Gastrocnemius medialis (tissue), 4 donors: ENCODE results near the gene DBT. TPM values are rescaled to one million over a fixed set of nuclear protein-coding genes. Genes with fewer than 3 reads are reported as not detected.

Experiments
- ATAC-seq, 2 donors: fragments of 150-250 bp; one replicate each; pipeline ENCODE4 v1.9.1; 2016
- DNase-seq, 2 donors: peaks; one replicate each; pipeline ENCODE4 v3.0.0-alpha.2; 2019
- H3K27ac ChIP-seq, 4 donors: fragments of 200-600 bp; sonication (generic); 1 replicate in 1 of 4; 2 replicates in 3 of 4; pipeline ENCODE4 v1.5.1; 2016 to 2018; ENCODE audit warnings: mild to moderate bottlenecking in 2 of 4, moderate library complexity in 1 of 4
- H3K27me3 ChIP-seq, 3 donors: fragments of 200-600 bp; sonication (generic) in 2 of 3; 1 replicate in 1 of 3; 2 replicates in 2 of 3; pipeline versions ENCODE4 v1.5.1 to v1.6.0; 2016 to 2019; ENCODE audit warnings: mild to moderate bottlenecking in 1 of 3, moderate library complexity in 1 of 3
- H3K36me3 ChIP-seq, 2 donors: fragments of 200-600 bp; sonication (generic) in 1 of 2; one replicate each; pipeline ENCODE4 v1.5.1; 2017 to 2018
- H3K4me1 ChIP-seq, 2 donors: fragments of 200-600 bp; sonication (generic) in 1 of 2; one replicate each; pipeline ENCODE4 v1.5.1; 2016 to 2017; ENCODE audit warnings: mild to moderate bottlenecking in 2 of 2
- H3K4me3 ChIP-seq, 4 donors: fragments of 200-600 bp; sonication (generic) in 3 of 4; 1 replicate in 1 of 4; 2 replicates in 3 of 4; pipeline ENCODE4 v1.5.1; 2016 to 2019; ENCODE audit warnings: mild to moderate bottlenecking in 2 of 4
- H3K9me3 ChIP-seq, 3 donors: fragments of 200-600 bp; sonication (generic) in 2 of 3; 1 replicate in 1 of 3; 2 replicates in 2 of 3; pipeline ENCODE4 v1.5.1; 2016 to 2019
- POLR2A ChIP-seq, 2 donors: fragments of 450-650 bp; IDR thresholded peaks; one replicate each; pipeline ENCODE4 v1.6.1; 2017; ENCODE audit warnings: antibody characterized with exemption in 2 of 2, mild to moderate bottlenecking in 2 of 2, moderate library complexity in 2 of 2
- in situ Hi-C, 4 donors: fragments of 200-750 bp; cut with MboI; loops; one replicate each; pipeline versions ENCODE4 v1.15.0 to v1.8.0; 2017; ENCODE audit warnings: low sequenced_read_pairs in 4 of 4
- intact Hi-C: fragments of 100-400 bp; cut with DNase I; formaldehyde crosslinking; loops from one replicate; pipeline ENCODE4 v1.15.1; 2023; ENCODE audit warnings: low total_unique reads
- total RNA-seq, 4 donors: library from RNA; depleted of rRNA; stranded (reverse); fragments of >200 nt; gene quantifications; one replicate each; pipeline versions ENCODE4 v1.1.0 to v1.2.3, GENCODE V29; 2016
- TF ChIP-seq, protein P1 (sequence below), 5 experiments: fragments of 450-650 bp in 3 of 5; fragments of 200-600 bp in 2 of 5; sonication (generic) in 2 of 5; IDR thresholded peaks in 4 of 5; conservative IDR thresholded peaks in 1 of 5; 1 replicate in 4 of 5; 2 replicates in 1 of 5; pipeline ENCODE4 v1.5.1; 2016 to 2019; ENCODE audit warnings: antibody characterized with exemption in 5 of 5, mild to moderate bottlenecking in 3 of 5, moderate library complexity in 3 of 5

DBT gene
- total RNA-seq, 4 donors from 2014 or later = 7.6 to 11.3 (median 9.6) TPM

DNA sequence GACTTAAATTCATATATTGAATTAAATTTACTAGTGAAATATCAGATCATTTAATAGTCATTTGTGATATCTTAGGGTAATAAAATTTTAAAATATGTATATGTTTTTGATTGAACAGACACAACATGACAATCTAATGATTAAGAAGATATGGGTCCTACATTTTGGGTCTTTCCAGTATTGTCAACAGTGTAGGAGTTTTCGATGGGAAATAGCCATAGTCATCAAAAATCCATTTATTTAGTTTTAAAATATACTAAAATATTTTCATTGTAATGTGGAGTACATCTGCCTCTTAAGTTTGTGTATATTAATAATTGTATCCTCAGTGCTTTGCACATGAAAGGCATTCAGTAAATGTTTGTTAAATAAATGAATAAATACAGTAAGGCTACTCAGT lies 102.7 kb downstream of the DBT start:
- Histone ChIP-seq H3K36me3 (peaks cover 0 to 96% of the 10 kb centered on the region in 2 donors), H3K4me3 (no peak overlapping the region), H3K27me3 (no peaks in the 10 kb centered on the region), H3K4me1 (no peaks in the 10 kb centered on the region), H3K27ac (no peak overlapping the region), H3K9me3 (no peaks in the 10 kb centered on the region)
- intact Hi-C loops (no loop called here), in situ Hi-C loops (no loop called here)
- TF ChIP-seq, protein P1, sequence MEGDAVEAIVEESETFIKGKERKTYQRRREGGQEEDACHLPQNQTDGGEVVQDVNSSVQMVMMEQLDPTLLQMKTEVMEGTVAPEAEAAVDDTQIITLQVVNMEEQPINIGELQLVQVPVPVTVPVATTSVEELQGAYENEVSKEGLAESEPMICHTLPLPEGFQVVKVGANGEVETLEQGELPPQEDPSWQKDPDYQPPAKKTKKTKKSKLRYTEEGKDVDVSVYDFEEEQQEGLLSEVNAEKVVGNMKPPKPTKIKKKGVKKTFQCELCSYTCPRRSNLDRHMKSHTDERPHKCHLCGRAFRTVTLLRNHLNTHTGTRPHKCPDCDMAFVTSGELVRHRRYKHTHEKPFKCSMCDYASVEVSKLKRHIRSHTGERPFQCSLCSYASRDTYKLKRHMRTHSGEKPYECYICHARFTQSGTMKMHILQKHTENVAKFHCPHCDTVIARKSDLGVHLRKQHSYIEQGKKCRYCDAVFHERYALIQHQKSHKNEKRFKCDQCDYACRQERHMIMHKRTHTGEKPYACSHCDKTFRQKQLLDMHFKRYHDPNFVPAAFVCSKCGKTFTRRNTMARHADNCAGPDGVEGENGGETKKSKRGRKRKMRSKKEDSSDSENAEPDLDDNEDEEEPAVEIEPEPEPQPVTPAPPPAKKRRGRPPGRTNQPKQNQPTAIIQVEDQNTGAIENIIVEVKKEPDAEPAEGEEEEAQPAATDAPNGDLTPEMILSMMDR (IDR thresholded peaks at IDR 0.05 in 4 of 5, conservative IDR thresholded peaks at IDR 0.05 in 1 of 5) = no peak
- TF ChIP-seq POLR2A (IDR thresholded peaks at IDR 0.05) = no peak
- no peak for ATAC-seq
- no peak for DNase-seq

DNA sequence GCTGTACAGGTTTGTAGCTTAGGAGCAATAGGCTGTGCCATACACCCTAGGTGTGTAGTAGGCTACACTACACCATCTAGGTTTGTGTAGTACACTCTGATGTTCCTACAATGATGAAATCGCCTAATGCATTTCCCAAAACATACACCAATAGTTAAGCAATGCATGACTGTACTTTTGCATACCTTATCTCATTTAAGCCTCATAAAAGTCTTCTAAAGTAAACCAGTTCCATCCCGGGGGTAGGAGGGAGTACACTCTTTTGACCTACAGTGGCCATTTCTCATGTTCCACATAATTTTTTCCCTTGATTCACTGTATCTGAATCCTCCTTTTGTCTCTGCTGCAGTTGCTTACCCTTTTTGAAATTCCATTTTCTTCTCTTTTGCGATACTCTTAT lies 104.5 kb downstream of the DBT start:
- Histone ChIP-seq H3K9me3 (no peaks in the 10 kb centered on the region), H3K4me1 (no peaks in the 10 kb centered on the region), H3K27ac (no peak overlapping the region), H3K36me3 (peaks cover 0 to 96% of the 10 kb centered on the region in 2 donors), H3K27me3 (no peaks in the 10 kb centered on the region), H3K4me3 (no peak overlapping the region)
- DNase-seq = no peak
- intact Hi-C loops = no loop called here
- ATAC-seq = no peak
- in situ Hi-C loops = no loop called here
- no peak for TF ChIP-seq POLR2A (IDR thresholded peaks at IDR 0.05)
- TF ChIP-seq, protein P1 (IDR thresholded peaks at IDR 0.05 in 4 of 5, conservative IDR thresholded peaks at IDR 0.05 in 1 of 5) = no peak

DNA sequence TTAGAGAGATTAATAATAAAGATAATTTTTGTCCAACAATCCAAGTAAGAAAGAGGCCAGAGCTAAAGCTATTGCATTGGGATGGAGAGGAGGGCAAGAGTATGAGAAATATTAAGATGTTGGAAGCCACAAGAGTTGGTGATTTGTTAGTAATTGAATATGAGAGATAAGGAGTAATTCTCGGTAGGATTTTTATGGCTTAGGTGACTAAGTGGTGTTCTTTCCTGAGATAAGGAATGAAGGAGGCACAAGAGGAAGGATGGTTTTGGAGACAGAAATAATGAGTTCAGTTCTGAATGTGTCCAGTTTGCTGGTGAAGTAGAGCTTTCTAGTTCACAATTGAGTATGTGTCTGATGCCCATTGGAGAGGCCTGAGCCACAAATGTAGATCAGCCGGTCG lies 107.3 kb downstream of the DBT start:
- in situ Hi-C loops = no loop called here
- intact Hi-C loops = no loop called here

DNA sequence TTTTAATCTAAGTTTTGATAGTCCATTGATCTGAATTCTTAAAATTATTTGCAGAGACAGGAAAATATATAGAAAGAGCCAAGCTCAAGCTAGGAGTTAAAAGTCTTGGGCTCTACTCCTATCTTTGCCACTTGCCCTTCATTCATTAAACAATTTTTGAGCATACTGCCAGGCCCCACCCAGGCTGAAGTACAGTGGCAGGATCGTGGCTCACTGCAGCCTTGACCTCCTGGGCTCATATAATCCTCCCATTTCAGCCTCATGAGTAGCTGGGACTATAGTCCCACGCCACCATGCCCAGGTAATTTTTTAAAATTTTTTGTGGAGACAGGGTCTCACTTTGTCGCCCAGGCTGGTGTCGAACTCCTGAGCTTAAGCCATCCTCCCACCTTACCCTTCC lies 108.4 kb downstream of the DBT start:
- peaks cover 0 to 91% of the 10 kb centered on the region in 2 donors for H3K36me3 ChIP-seq
- DNase-seq (no peak), ATAC-seq (no peak)
- intact Hi-C loops = no loop called here
- in situ Hi-C loops = no loop called here
- no peak overlapping the region for H3K27ac ChIP-seq
- H3K4me3 ChIP-seq = no peak overlapping the region
- H3K9me3 ChIP-seq = no peaks in the 10 kb centered on the region
- H3K27me3 ChIP-seq = no peaks in the 10 kb centered on the region
- H3K4me1 ChIP-seq = no peaks in the 10 kb centered on the region
- TF ChIP-seq POLR2A (IDR thresholded peaks at IDR 0.05) = no peak
- TF ChIP-seq, protein P1 (IDR thresholded peaks at IDR 0.05 in 4 of 5, conservative IDR thresholded peaks at IDR 0.05 in 1 of 5) = no peak

More for the DNA sequence above, 107.3 kb downstream of the DBT start:
- Histone ChIP-seq H3K4me1 (no peaks in the 10 kb centered on the region), H3K9me3 (no peaks in the 10 kb centered on the region), H3K36me3 (peaks cover 0 to 96% of the 10 kb centered on the region in 2 donors), H3K27ac (no peak overlapping the region), H3K27me3 (no peaks in the 10 kb centered on the region), H3K4me3 (no peak overlapping the region)
- DNase-seq = no peak
- no peak for ATAC-seq
- TF ChIP-seq, protein P1 (IDR thresholded peaks at IDR 0.05 in 4 of 5, conservative IDR thresholded peaks at IDR 0.05 in 1 of 5) = no peak

DNA sequence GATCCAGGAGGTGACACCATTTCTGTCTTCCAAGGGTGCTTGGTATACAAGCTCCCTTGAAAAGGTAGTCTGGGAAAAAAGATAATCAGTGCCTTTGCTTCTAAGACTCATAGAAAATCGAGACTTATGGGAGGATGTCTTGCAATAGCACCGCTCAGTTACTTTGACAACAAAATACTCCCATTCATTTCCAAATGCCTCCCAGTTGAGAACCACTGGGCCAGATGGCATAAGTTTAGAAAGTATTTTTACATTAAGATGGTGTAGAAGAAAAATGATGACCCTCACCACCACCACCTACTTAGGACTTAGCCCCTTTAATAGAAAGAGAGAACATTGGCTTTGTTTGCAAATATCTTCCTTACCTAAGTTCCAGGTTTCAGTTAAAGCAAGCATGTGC lies 112.0 kb downstream of the DBT start:
- peaks cover 13 to 19% of the 10 kb centered on the region in 2 donors for H3K4me1 ChIP-seq
- ATAC-seq (no peak), DNase-seq (no peak)
- no peak overlapping the region for H3K27ac ChIP-seq
- peaks cover 0 to 56% of the 10 kb centered on the region in 2 donors for H3K36me3 ChIP-seq
- no peak for TF ChIP-seq POLR2A (IDR thresholded peaks at IDR 0.05)
- TF ChIP-seq, protein P1 (IDR thresholded peaks at IDR 0.05 in 4 of 5, conservative IDR thresholded peaks at IDR 0.05 in 1 of 5) = no peak
- no peaks in the 10 kb centered on the region for H3K27me3 ChIP-seq
- H3K4me3 ChIP-seq = no peak overlapping the region
- no peaks in the 10 kb centered on the region for H3K9me3 ChIP-seq
- in situ Hi-C loops (loop anchor here in 1 of 4 donors (10.0 kb wide), 2 partner anchors 117 to 757 kb away; partner anchors contain the start of genes EXTL2 and SLC30A7), intact Hi-C loops (no loop called here)
